Neuron (in vitro differentiated cells): ENCODE results near the gene GPC3.
"Not testable (repeated sequence)": the region's sequence is repeated elsewhere in the genome, so short reads cannot be mapped to it uniquely, and the experiment has no call there.

Experiments used
- H2AFZ ChIP-seq: one replicate; pipeline ENCODE4 v1.6.1; 2013; ENCODE audit warnings: low read depth, mild to moderate bottlenecking, inconsistent platforms, low read length, moderate library complexity
- H3K27me3 ChIP-seq: one replicate; pipeline ENCODE4 v1.6.1; 2013; ENCODE audit warnings: low read length; ENCODE audit not compliant: insufficient read depth
- H3K36me3 ChIP-seq: one replicate; pipeline ENCODE4 v1.6.1; 2013; ENCODE audit warnings: low read length; ENCODE audit not compliant: insufficient read depth
- H3K4me1 ChIP-seq: one replicate; pipeline ENCODE4 v1.6.1; 2013; ENCODE audit warnings: low read length; ENCODE audit not compliant: insufficient read depth
- H3K4me3 ChIP-seq: 2 replicates; pipeline ENCODE4 v1.5.1; 2013; ENCODE audit warnings: mild to moderate bottlenecking, low read length, moderate library complexity
- H3K9me3 ChIP-seq: one replicate; pipeline ENCODE4 v1.6.1; 2013; ENCODE audit warnings: low read length

Gene GPC3

DNA sequence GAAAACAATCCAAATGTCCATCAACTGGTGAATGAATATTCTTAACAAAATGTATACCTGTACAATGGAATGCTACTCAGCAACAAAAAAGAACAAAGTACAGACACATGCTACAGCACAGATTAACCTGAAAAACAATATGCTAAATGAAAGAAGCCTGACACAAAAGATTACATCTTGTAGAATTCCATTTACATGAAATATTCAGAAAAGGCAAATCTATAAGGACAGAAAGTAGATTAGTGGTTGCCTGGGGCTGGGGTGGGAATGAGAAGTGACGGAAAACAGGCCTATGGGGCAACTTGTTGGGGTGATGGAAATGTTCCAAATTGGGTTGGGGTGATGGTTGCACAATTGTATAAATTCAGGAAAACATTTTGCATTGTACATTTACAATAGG, 351.0 kb downstream of the GPC3 start:
- Histone ChIP-seq H3K36me3 (no peaks in the 10 kb centered on the region), H3K27me3 (no peaks in the 10 kb centered on the region), H3K4me1 (peaks cover 10% of the 10 kb centered on the region), H3K4me3 (no peak overlapping the region), H2AFZ (no peak overlapping the region), H3K9me3 (no peaks in the 10 kb centered on the region)

- H3K36me3 ChIP-seq, result no peaks in the 10 kb centered on the region
- no peaks in the 10 kb centered on the region for H3K9me3 ChIP-seq
- no peak overlapping the region for H3K4me3 ChIP-seq
- H3K27me3 ChIP-seq, result no peaks in the 10 kb centered on the region
- peaks cover 6% of the 10 kb centered on the region for H3K4me1 ChIP-seq
- H2AFZ ChIP-seq, result no peak overlapping the region
Measured at GRCh38 chrX:133633950-133634349, 351.4 kb downstream of the GPC3 start.

DNA sequence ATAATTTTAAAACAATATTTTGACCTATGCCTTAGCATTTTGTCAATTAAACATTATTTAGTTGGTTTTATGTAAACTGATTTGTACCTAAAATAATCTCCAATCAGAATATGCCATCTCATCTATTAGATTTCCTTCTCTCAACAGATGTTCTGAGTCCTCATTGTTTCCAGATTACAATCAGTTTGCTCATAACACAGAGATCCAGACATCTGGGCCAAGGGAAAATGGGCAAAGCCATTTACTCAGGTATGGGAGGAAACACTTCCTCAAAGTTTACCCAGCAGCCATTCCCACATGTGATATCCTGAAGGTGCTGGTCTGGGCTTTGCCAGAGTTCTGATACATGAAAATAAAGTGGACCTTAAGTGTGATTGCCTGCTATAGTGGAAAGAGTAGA, 352.2 kb downstream of the GPC3 start:
- Histone ChIP-seq H3K27me3 (no peaks in the 10 kb centered on the region), H3K9me3 (no peaks in the 10 kb centered on the region), H3K4me3 (no peak overlapping the region), H2AFZ (no peak overlapping the region), H3K36me3 (no peaks in the 10 kb centered on the region), H3K4me1 (peaks cover under 1% of the 10 kb centered on the region)

GRCh38 chrX:133630362-133630761, 355.0 kb downstream of the GPC3 start:
- Histone ChIP-seq H3K4me3 (no peak overlapping the region), H3K9me3 (no peaks in the 10 kb centered on the region), H3K27me3 (no peaks in the 10 kb centered on the region), H2AFZ (no peak overlapping the region), H3K36me3 (no peaks in the 10 kb centered on the region), H3K4me1 (no peaks in the 10 kb centered on the region)

DNA sequence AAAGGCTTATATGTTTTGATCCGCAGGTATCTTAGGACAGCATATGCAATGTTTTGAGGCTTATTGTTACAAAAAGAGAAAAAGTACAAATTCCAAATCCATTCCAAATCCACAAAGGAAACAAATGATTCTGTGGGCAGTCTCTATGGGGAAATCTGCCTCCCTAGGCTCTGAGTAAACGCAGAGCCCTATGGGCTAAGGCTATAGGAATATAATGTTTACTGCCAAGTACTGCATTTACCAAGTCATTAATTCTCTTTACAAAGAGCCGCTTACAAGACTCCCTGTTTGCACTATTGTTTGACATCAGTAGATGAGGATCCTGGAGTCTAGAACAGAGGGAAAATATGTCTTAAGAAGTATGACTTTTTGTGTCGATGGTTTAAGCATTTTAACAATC, 357.7 kb downstream of the GPC3 start:
- Histone ChIP-seq H3K4me1 (no peaks in the 10 kb centered on the region), H2AFZ (no peak overlapping the region), H3K4me3 (no peak overlapping the region), H3K9me3 (no peaks in the 10 kb centered on the region), H3K27me3 (no peaks in the 10 kb centered on the region), H3K36me3 (no peaks in the 10 kb centered on the region)

DNA sequence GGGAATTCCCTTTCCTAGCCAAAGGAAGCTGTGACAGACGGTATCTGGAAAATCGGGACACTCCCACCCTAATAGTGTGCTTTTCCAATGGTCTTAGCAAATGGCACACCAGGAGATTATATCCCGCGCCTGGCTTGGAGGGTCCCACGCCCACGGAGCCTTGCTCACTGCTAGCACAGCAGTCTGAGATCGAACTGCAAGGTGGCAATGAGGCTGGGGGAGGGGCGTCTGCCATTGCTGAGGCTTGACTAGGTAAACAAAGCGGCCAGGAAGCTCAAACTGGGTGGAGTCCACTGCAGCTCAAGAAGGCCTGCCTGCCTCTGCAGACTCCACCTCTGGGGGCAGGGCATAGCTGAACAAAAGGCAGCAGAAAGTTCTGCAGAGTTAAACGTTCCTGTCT, 364.0 kb downstream of the GPC3 start:
- H2AFZ ChIP-seq, H3K4me1 ChIP-seq, H3K27me3 ChIP-seq, H3K36me3 ChIP-seq, H3K4me3 ChIP-seq, H3K9me3 ChIP-seq: not testable (repeated sequence)

DNA sequence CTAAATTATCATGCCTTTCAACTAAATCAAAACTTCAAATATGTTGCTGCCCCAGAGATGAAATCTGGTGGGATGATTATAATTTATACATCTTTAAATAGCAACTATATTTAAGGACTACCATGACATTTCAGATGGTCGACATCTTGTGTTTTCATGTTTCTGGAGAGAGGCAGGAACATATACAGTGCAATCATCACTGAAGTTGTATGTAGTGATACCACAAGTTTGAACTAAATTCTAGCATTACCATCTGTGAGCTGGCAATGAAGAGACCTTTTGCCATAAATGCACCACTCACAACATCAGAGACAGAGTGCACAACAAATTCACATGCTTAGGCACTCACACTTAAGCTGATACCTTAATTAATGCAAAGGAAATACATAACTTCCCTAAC, 373.7 kb downstream of the GPC3 start:
- Histone ChIP-seq H3K36me3 (no peaks in the 10 kb centered on the region), H3K4me1 (no peaks in the 10 kb centered on the region), H2AFZ (no peak overlapping the region), H3K9me3 (no peaks in the 10 kb centered on the region), H3K27me3 (no peaks in the 10 kb centered on the region), H3K4me3 (no peak overlapping the region)

DNA sequence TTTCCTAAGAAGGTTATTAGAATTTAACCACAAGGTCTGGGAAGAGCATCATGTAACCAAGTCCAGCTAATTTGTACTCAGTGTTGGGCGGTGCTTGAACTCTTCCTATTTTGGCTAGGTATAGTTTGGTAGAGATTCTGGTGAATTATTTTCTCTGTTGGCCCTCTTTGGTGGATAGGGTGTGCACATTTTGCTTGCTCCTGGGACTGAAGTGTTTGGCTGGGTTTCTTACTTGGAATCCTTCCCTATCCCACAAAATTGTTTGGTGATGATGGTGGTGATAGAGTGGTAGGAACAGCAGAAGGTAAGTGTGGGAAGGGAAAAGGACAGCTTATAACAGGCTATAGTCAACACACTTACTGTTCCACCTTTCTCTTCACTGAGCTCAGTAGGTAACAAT, 375.3 kb downstream of the GPC3 start:
- H3K4me1 ChIP-seq, result no peaks in the 10 kb centered on the region
- H3K36me3 ChIP-seq, result no peaks in the 10 kb centered on the region
- no peak overlapping the region for H2AFZ ChIP-seq
- H3K27me3 ChIP-seq, result no peaks in the 10 kb centered on the region
- no peaks in the 10 kb centered on the region for H3K9me3 ChIP-seq
- H3K4me3 ChIP-seq, result no peak overlapping the region

DNA sequence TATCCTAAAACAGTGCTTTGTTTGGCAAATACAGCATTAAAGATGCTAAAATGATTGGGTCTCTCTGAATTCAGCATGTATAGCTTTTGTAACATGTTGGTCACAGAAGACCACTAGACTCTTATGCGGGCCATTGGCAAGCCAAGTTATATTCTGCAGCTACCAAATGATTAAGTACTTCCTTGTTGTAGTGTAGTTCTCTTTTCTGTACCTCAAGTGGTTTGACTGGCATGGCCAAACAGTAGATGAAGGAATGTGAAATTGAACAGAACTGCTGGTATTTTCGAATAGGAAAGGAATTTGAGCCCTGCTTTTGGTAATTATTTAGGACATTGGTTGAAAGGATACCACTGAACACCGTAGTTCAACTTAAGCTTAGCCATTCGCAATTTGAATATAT, 376.2 kb downstream of the GPC3 start:
- no peaks in the 10 kb centered on the region for H3K9me3 ChIP-seq
- H3K36me3 ChIP-seq, result no peaks in the 10 kb centered on the region
- H3K27me3 ChIP-seq, result no peaks in the 10 kb centered on the region
- H2AFZ ChIP-seq, result no peak overlapping the region
- no peak overlapping the region for H3K4me3 ChIP-seq
- H3K4me1 ChIP-seq, result no peaks in the 10 kb centered on the region

DNA sequence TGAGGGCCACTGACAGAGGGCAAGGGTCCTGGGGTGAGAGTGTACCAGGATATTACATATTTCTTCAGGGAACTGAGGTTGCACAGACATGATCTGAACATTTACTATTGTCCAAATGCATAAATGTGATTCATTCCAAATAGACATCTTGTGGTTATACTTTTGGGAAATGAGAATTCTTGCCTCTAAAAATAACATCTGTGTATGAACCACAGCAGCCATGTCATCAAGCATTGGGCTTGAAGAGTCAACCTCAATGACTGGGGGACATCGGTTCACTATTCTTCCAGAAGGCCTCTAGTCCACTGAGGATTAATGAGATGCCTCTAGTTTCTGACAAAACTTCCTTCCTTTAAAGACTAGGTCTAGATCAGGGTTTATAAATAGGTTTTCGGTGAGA, 377.0 kb downstream of the GPC3 start:
- Histone ChIP-seq H3K36me3 (no peaks in the 10 kb centered on the region), H3K27me3 (no peaks in the 10 kb centered on the region), H3K9me3 (no peaks in the 10 kb centered on the region)

GRCh38 chrX:133607419-133608348, 377.7 kb downstream of the GPC3 start:
- Histone ChIP-seq H3K36me3 (no peaks in the 10 kb centered on the region), H2AFZ (no peak overlapping the region), H3K27me3 (no peaks in the 10 kb centered on the region), H3K4me1 (no peaks in the 10 kb centered on the region), H3K9me3 (no peaks in the 10 kb centered on the region), H3K4me3 (no peak overlapping the region)

More for the DNA sequence above, 377.0 kb downstream of the GPC3 start:
- Histone ChIP-seq H2AFZ (no peak overlapping the region), H3K4me1 (no peaks in the 10 kb centered on the region), H3K4me3 (no peak overlapping the region)

DNA sequence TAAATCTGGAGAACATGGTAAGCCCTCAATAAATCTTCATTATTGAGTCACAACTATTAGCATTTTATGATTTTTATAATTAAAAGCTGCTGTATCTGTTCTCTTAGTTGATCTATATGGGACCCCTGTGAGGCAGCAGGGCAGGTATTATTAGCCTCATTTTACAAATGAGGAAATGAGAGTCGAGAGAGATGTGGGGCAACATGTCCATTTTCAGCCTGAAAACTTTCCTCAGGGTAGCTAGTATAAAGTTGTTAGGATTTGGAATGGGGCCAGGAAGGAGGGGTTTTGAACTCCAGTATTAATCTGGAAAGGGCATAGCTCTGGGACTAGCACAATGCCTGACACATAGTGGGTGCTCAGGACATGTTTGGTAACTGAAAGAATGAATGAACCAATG, 378.4 kb downstream of the GPC3 start:
- Histone ChIP-seq H3K27me3 (no peaks in the 10 kb centered on the region), H2AFZ (no peak overlapping the region), H3K4me3 (no peak overlapping the region), H3K4me1 (no peaks in the 10 kb centered on the region), H3K36me3 (no peaks in the 10 kb centered on the region), H3K9me3 (no peaks in the 10 kb centered on the region)

DNA sequence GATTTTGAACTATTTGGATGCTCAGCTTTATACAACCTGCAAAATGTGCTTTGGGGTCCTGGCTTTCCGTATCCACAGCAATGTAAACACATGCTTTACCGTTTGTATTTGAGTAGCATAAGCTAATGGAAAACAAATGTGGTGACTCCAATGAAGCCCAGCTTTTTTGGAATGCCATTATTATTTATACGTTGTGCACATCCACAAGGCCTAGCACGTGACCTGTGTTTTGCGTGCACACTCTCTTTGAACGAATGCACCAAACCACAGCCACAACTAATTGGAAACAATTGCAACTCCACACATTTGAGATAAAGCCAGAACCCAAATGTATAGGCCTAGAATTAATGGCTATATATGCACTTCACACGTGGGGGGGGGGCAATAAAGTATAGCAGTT, 380.6 kb downstream of the GPC3 start:
- H2AFZ ChIP-seq, result no peak overlapping the region
- H3K4me1 ChIP-seq, result no peaks in the 10 kb centered on the region
- no peaks in the 10 kb centered on the region for H3K27me3 ChIP-seq
- no peaks in the 10 kb centered on the region for H3K36me3 ChIP-seq
- no peaks in the 10 kb centered on the region for H3K9me3 ChIP-seq
- no peak overlapping the region for H3K4me3 ChIP-seq

GRCh38 chrX:133602881-133603280, 382.5 kb downstream of the GPC3 start:
- no peak overlapping the region for H2AFZ ChIP-seq
- no peaks in the 10 kb centered on the region for H3K4me1 ChIP-seq

More at GRCh38 chrX:133602881-133603280, 382.5 kb downstream of the GPC3 start:
- Histone ChIP-seq H3K36me3 (no peaks in the 10 kb centered on the region), H3K9me3 (no peaks in the 10 kb centered on the region), H3K27me3 (no peaks in the 10 kb centered on the region), H3K4me3 (no peak overlapping the region)
